ENCODE measurements around the gene GMPR.

GMPR gene

DNA sequence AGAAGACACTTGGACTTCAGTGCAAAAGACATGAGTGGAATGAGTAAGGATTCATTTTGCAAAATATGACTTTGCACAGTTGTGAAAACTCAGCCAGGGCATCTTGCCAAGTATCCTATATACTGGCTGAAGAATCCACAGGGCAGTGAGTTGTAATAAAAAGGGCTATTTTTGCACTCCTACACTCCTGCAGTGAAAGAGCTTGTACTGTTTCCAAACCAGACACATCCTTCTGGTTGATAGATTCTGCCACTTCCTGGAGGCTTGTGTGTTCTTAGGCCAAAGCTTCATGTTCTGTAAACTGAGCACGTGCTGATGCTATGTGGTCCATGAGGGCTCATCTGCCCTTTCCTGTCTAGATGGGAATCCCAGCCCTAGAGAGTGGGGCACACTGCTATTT, 34.9 kb downstream of the GMPR start:
- no peak overlapping the region for H3K4me3 ChIP-seq (ENCODE audit: low read depth, low read length)
- TF ChIP-seq, protein P1, sequence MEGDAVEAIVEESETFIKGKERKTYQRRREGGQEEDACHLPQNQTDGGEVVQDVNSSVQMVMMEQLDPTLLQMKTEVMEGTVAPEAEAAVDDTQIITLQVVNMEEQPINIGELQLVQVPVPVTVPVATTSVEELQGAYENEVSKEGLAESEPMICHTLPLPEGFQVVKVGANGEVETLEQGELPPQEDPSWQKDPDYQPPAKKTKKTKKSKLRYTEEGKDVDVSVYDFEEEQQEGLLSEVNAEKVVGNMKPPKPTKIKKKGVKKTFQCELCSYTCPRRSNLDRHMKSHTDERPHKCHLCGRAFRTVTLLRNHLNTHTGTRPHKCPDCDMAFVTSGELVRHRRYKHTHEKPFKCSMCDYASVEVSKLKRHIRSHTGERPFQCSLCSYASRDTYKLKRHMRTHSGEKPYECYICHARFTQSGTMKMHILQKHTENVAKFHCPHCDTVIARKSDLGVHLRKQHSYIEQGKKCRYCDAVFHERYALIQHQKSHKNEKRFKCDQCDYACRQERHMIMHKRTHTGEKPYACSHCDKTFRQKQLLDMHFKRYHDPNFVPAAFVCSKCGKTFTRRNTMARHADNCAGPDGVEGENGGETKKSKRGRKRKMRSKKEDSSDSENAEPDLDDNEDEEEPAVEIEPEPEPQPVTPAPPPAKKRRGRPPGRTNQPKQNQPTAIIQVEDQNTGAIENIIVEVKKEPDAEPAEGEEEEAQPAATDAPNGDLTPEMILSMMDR (IDR thresholded peaks at IDR 0.05; ENCODE audit: low read depth, low read length): no peak

DNA sequence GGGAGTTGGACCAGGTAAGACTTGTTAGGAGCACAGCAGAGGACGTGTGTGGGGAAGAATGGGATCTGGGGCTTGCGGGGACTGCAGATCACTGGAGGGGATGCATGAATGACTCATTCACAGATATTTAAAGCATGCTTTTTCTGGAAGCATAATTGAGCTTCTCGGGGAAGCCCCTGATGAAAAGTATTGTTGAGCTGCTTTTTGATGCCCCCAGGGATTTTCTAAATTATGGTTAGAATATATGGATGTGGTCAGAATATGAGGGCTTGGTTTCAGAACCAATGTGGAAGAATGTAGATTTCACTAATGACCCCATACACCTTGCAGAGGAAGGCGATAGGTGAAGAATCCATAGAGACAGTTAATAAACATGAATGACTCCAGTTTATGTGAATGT, 36.1 kb downstream of the GMPR start:
- H3K4me3 ChIP-seq (ENCODE audit: low read depth, low read length): no peak overlapping the region
- TF ChIP-seq, protein P1 (IDR thresholded peaks at IDR 0.05; ENCODE audit: low read depth, low read length): no peak

DNA sequence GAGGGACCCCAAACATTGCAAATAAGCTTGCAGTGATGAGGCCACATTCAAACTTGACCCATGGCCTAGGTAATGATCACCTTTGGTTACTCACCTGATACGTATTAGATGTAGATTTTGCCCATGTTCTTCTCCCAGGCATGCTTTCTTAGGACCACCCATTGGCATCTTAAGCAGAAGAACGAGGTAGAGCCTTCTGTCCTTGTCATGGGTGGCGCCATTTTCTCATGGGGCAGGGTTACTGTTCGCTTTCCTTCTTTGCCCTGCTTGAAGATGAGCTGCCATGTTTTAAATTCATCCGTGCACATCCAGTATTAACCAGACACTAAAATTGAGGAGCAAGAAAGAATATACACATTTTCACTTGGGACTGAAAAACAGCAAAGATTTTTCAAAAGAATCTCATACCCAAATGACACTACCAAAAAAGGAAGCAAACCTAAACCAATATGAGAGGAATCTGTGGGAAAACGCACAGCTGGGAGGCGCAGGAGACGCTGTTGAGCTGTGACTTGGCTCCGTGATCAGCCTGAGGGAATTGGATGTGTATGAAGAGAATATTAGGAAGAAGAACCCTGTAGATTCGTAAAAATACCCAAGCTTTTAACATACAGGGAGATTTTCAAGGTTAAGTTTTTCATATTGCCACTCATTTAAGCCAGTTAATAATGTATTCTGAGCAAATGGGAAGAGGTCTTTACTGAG, 36.6 kb downstream of the GMPR start:
- H3K4me3 ChIP-seq (ENCODE audit: low read depth, low read length): no peak overlapping the region
- TF ChIP-seq, protein P1 (IDR thresholded peaks at IDR 0.05; ENCODE audit: low read depth, low read length): no peak

DNA sequence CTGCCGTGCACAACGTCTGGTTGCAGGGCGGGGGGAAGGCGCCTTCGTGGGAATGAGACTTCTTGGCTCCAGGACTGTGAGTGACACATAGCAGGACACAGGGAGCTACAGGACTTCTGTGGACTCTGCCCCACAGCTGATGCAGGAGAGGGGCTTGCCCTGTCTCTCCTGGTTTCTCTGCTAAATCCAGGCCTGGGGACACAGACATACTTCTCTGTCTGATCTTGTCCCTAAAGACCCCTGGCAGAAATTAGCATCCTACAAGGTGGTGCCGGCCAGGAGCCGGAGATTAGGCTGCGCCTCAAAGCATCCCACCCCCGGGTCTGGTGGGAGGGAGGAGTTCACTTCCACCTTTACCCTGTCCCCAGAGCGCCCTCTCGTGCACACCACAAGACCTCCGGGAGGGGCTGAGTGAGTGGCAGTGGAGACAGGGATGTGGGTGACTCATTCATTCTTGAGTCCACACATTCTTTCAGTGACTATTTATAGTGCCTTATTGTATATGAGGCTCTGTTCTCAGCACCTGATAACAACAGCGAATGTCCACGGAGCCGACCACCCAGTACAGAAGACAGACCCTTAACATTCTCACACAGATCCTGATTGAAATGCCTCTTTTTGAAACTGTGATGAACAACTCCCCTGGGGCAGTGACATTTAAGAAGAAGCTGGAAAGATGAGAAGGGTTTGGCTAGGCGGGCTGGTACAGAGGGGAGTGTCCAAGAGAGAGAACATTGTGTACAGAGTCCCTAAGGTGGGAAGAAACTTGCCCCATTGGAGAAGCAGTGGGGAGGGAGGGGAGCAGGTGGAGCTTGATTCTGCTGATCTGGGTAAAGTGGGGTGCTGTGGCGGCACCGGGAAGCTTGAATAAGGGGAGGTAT, 39.0 kb downstream of the GMPR start:
- TF ChIP-seq, protein P1 (IDR thresholded peaks at IDR 0.05; ENCODE audit: low read depth, low read length): peak; percentile 56
- no peak overlapping the region for H3K4me3 ChIP-seq (ENCODE audit: low read depth, low read length)

DNA sequence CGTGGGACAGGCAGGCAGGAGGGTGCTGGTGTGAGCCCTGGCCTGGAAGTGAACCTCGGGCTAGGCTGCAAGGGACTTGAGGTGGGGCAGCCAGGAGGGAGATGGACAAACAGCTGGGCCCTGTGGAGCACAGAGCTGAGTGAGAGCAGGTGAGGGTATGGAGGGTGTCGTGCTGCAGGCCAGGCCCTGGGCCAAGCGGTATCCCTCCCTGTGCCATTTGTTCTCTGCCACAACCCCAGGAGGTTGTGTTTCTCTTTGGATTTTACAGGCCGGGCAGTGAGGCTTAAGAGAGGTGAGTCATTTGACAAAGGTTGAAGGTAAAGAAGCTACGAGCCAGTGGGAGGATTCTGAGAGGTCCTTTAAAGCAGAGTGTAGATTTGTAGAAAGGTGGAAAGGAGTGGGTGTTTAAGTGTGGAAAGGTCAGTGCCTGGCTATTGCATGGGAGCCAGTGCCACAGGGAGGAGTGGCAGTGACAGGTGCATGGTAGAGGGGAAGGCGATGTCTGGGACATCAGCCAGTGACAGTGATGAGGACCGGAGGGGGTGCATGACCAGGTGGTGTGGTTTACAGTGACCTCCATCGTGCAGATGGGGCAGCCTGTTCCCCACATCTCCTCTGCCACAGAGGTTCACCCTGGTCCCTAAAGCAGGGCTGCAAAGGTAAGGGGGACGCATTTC, 39.8 kb downstream of the GMPR start:
- TF ChIP-seq, protein P1 (IDR thresholded peaks at IDR 0.05; ENCODE audit: low read depth, low read length): no peak
- no peak overlapping the region for H3K4me3 ChIP-seq (ENCODE audit: low read depth, low read length)

DNA sequence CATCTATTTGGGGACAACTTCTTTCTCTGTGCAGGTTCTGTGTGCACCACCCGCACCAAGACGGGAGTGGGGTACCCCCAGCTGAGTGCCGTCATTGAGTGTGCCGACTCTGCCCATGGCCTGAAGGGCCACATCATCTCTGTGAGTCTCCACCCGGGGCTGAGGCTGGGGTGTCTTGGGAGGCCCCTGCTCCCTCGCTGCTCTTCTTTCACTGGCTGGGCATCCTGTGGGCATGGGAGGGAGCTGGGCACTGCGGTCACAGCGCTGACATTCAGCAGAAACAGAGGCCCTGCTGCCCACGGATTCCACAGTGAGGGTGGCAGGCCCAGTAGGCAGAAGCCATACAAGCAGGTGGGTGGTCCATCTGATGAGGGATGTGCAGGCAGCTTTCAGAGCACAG, 40.4 kb downstream of the GMPR start:
- no peak overlapping the region for H3K4me3 ChIP-seq (ENCODE audit: low read depth, low read length)
- TF ChIP-seq, protein P1 (IDR thresholded peaks at IDR 0.05; ENCODE audit: low read depth, low read length): no peak
